SU-DHL-6 (cell line): ENCODE results near the gene MFSD6.

ENCODE experiments used
- EZH2phosphoT487 ChIP-seq: fragments of 200-600 bp; sonication (generic), shearing (Covaris generic); conservative IDR thresholded peaks from 2 replicates; pipeline ENCODE4 v1.6.1; 2018; ENCODE audit warnings: mild to moderate bottlenecking, antibody characterized with exemption, low read length, moderate library complexity, mixed read lengths
- TF ChIP-seq, protein P1 (sequence below): fragments of 200-600 bp; sonication (generic); IDR thresholded peaks from one replicate; pipeline ENCODE4 v1.5.1; 2017; ENCODE audit warnings: antibody characterized with exemption, mild to moderate bottlenecking, low read length, moderate library complexity; ENCODE audit not compliant: insufficient read depth, poor library complexity, severe bottlenecking

- TF ChIP-seq, protein P1, sequence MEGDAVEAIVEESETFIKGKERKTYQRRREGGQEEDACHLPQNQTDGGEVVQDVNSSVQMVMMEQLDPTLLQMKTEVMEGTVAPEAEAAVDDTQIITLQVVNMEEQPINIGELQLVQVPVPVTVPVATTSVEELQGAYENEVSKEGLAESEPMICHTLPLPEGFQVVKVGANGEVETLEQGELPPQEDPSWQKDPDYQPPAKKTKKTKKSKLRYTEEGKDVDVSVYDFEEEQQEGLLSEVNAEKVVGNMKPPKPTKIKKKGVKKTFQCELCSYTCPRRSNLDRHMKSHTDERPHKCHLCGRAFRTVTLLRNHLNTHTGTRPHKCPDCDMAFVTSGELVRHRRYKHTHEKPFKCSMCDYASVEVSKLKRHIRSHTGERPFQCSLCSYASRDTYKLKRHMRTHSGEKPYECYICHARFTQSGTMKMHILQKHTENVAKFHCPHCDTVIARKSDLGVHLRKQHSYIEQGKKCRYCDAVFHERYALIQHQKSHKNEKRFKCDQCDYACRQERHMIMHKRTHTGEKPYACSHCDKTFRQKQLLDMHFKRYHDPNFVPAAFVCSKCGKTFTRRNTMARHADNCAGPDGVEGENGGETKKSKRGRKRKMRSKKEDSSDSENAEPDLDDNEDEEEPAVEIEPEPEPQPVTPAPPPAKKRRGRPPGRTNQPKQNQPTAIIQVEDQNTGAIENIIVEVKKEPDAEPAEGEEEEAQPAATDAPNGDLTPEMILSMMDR, result no peak
- no peak for TF ChIP-seq EZH2phosphoT487
These were observed 119.1 kb downstream of the MFSD6 start for GRCh38 chr2:190527214-190527613.
